Heart right ventricle (tissue), 16 donors: ENCODE results near the gene PERCC1. TPM values are rescaled to one million over a fixed set of nuclear protein-coding genes. Genes with fewer than 3 reads are reported as not detected.

Experiments
- ATAC-seq, 8 donors: fragments of 200-7000 bp; cut with Tn5 transposase; one replicate each; pipeline ENCODE4 v1.9.1; 2020; ENCODE audit warnings: mild to moderate bottlenecking in 8 of 8, moderate library complexity in 8 of 8, moderate number of reproducible peaks in 1 of 8
- DNase-seq, 2 donors: peaks; one replicate each; pipeline ENCODE4 v3.0.0-alpha.2; 2020
- H3K27ac ChIP-seq, 10 donors: fragments of 200-600 bp; sonication (generic) in 2 of 10; one replicate each; pipeline versions ENCODE4 v1.5.0 to v1.8.0; 2020 to 2022; ENCODE audit warnings: mild to moderate bottlenecking in 3 of 10
- H3K27me3 ChIP-seq, 7 donors: fragments of 200-600 bp; one replicate each; pipeline ENCODE4 v1.8.0; 2021 to 2022; ENCODE audit warnings: mild to moderate bottlenecking in 2 of 7
- H3K36me3 ChIP-seq, 9 donors: fragments of 200-600 bp; sonication (generic) in 1 of 9; one replicate each; pipeline versions ENCODE4 v1.5.0 to v1.8.0; 2020 to 2022; ENCODE audit warnings: mild to moderate bottlenecking in 2 of 9
- H3K4me1 ChIP-seq, 9 donors: fragments of 200-600 bp; sonication (generic) in 1 of 9; one replicate each; pipeline versions ENCODE4 v1.5.0 to v1.8.0; 2020 to 2022; ENCODE audit warnings: mild to moderate bottlenecking in 4 of 9
- H3K4me3 ChIP-seq, 10 donors: fragments of 200-600 bp; sonication (generic) in 2 of 10; one replicate each; pipeline versions ENCODE4 v1.5.0 to v1.8.0; 2020 to 2022; ENCODE audit warnings: mild to moderate bottlenecking in 7 of 10, moderate library complexity in 2 of 10
- H3K9me3 ChIP-seq, 11 donors: fragments of 200-600 bp in 10 of 11; sonication (generic) in 2 of 11; one replicate each; pipeline versions ENCODE4 v1.5.0 to v1.8.0; 2013 to 2022; ENCODE audit warnings: mild to moderate bottlenecking in 2 of 11, control low read depth in 1 of 11, moderate library complexity in 1 of 11
- CTCF ChIP-seq, 9 donors: fragments of 200-600 bp; sonication (generic) in 2 of 9; IDR thresholded peaks; one replicate each; pipeline versions ENCODE4 v1.5.0 to v1.8.0; 2021 to 2022; ENCODE audit warnings: antibody characterized with exemption in 9 of 9, mild to moderate bottlenecking in 5 of 9, moderate library complexity in 1 of 9
- WGBS, 2 donors: extraction: QIAGEN DNeasy Blood & Tissue Kit; methylation state at CpG; one replicate each; pipeline ENCODE4 v1.1.7; 2013; ENCODE audit warnings: inconsistent platforms in 1 of 2; 5-methylcytosine and 5-hydroxymethylcytosine counted together
- intact Hi-C, 10 donors: fragments of 100-400 bp; cut with DNase I; formaldehyde crosslinking; loops; one replicate each; pipeline versions ENCODE4 v1.11.1 to v1.14.2; 2022
- polyA plus RNA-seq, 2 donors: library from polyadenylated mRNA; stranded (reverse); fragments of 200-250 nt; gene quantifications; one replicate each; pipeline ENCODE4 v1.2.3, GENCODE V29; 2013
- total RNA-seq, 10 donors: library from RNA; stranded (reverse); fragmentation: NEBNext Ultra II Directional in 3 of 10; extraction: Animal tissue kit (Norgen Biotek cat#: 25700) in 3 of 10; gene quantifications; one replicate each; pipeline versions ENCODE4 v1.2.1 to v1.2.4, GENCODE V29; 2021 to 2023
- donor health status: Arrhythmogenic right ventricular cardiomyopathy.
- donor health status: ischemic (EF 13 %, LVEDD 7.1; RV severe dilation, severe dysfunction).
- donor health status: healthy with polysubstance abuse.
- donor health status: DM: no; HTN: yes; CAD: no.
- donor health status: DM: no; HTN: no; CAD: no.
- donor health status: ischemic (EF 25% LVEDD 6.9; RV normal size, moderate dysfunction).
- donor health status: ischemic (EF 25% LVEDD 5.7; RV mildly dilated, moderate dysfunction).
- donor health status: healthy.
- donor health status: DM: yes; HTN: yes; CAD: no.
- donor health status: Ischemic cardiomyopathy.
- donor health status: ischemic (EF 35%, LVEDD 5.7; RV mildly dilated, moderate dysfunction).
- donor health status: nonischemic (EF 11% LVEDD 7.7; RV severe dilation, severe dysfunction).
- donor health status: DM: yes; HTN: yes; CAD: no.
- donor health status: PGD.
- donor health status: ischemic (EF 29% LVEDD 5.4; RV normal size, mild dysfunction).
- donor health status: nonischemic (EF 23%, LVEDD 6.1; RV moderate dilation, normal function).

PERCC1 gene
- total and polyA plus RNA-seq, 12 donors: 0.04 to 0.61 (median 0.47) TPM; not detected in 6

GRCh38 chr16:1460602-1461138, 29.8 kb downstream of the PERCC1 start:
- 91 to 93% methylated on average over 30 of the region's 30 CpGs for WGBS, 2 donors
- Histone ChIP-seq H3K36me3 (peaks cover 0 to 81% (median 33%) of the 10 kb centered on the region in 9 donors), H3K4me3 (no peak overlapping the region), H3K27ac (no peak overlapping the region), H3K9me3 (no peaks in the 10 kb centered on the region), H3K27me3 (no peaks in the 10 kb centered on the region), H3K4me1 (no peaks in the 10 kb centered on the region)
- TF ChIP-seq CTCF (IDR thresholded peaks at IDR 0.05): no peak
- DNase-seq: peak in 1 of 2 donors; percentile 9
- intact Hi-C loops: no loop called here
- ATAC-seq: no peak

- WGBS, 2 donors: 80 to 84% methylated on average over 24 of the region's 24 CpGs
- no peak for TF ChIP-seq CTCF (IDR thresholded peaks at IDR 0.05)
- Histone ChIP-seq H3K9me3 (no peaks in the 10 kb centered on the region), H3K36me3 (peaks cover 0 to 81% (median 29%) of the 10 kb centered on the region in 9 donors), H3K4me3 (no peak overlapping the region), H3K27me3 (no peaks in the 10 kb centered on the region), H3K4me1 (no peaks in the 10 kb centered on the region), H3K27ac (no peak overlapping the region)
- no peak for ATAC-seq
- DNase-seq: no peak
- intact Hi-C loops: no loop called here
Observed at GRCh38 chr16:1461146-1461545, 30.3 kb downstream of the PERCC1 start.

GRCh38 chr16:1464196-1464893, 33.5 kb downstream of the PERCC1 start:
- Histone ChIP-seq H3K4me1 (peaks cover 0 to 20% (median 4%) of the 10 kb centered on the region in 9 donors), H3K9me3 (no peaks in the 10 kb centered on the region), H3K27me3 (no peaks in the 10 kb centered on the region), H3K36me3 (peaks cover 0 to 53% (median 14%) of the 10 kb centered on the region in 9 donors), H3K27ac (no peak overlapping the region), H3K4me3 (no peak overlapping the region)
- WGBS, 2 donors: 89 to 92% methylated on average over 41 of the region's 41 CpGs
- intact Hi-C loops: no loop called here
- no peak for DNase-seq
- no peak for ATAC-seq
- no peak for TF ChIP-seq CTCF (IDR thresholded peaks at IDR 0.05)

- intact Hi-C loops: no loop called here
- no peak overlapping the region for H3K4me3 ChIP-seq
- no peaks in the 10 kb centered on the region for H3K9me3 ChIP-seq
- peak in 1 of 2 donors; percentile 11 for DNase-seq
- H3K4me1 ChIP-seq: peaks cover 0 to 26% (median 4%) of the 10 kb centered on the region in 9 donors
- WGBS, 2 donors: 90 to 94% methylated on average over 33 of the region's 33 CpGs
- peaks cover 0 to 50% (median 13%) of the 10 kb centered on the region in 9 donors for H3K36me3 ChIP-seq
- H3K27ac ChIP-seq: no peak overlapping the region
- TF ChIP-seq CTCF (IDR thresholded peaks at IDR 0.05): no peak
- peak in 1 of 8 donors; percentile 22 for ATAC-seq
- H3K27me3 ChIP-seq: no peaks in the 10 kb centered on the region
Observed at GRCh38 chr16:1464894-1465566, 34.2 kb downstream of the PERCC1 start.
